GM12864 (cell line): ENCODE data around the gene ADAMTS4.

ENCODE experiments used
- DNase-seq: peaks from one replicate; pipeline ENCODE4 v3.0.0-alpha.2; 2011; ENCODE audit warnings: low read depth
- H3K4me3 ChIP-seq: 2 replicates; pipeline ENCODE4 v1.5.1; 2011; ENCODE audit warnings: mild to moderate bottlenecking, low read depth, low read length, control low read depth
- CTCF ChIP-seq: IDR thresholded peaks from 2 replicates; pipeline ENCODE4 v1.5.1; 2011; ENCODE audit warnings: low read depth, mild to moderate bottlenecking, moderate library complexity, low read length, control low read depth, inconsistent platforms; ENCODE audit errors: missing control alignments

Gene ADAMTS4

GRCh38 chr1:161172349-161172748 lies 26.5 kb downstream of the ADAMTS4 start:
- TF ChIP-seq CTCF, result no peak
- no peak overlapping the region for H3K4me3 ChIP-seq
- DNase-seq, result no peak

GRCh38 chr1:161171696-161172095 lies 27.2 kb downstream of the ADAMTS4 start:
- no peak for DNase-seq
- no peak overlapping the region for H3K4me3 ChIP-seq
- TF ChIP-seq CTCF, result no peak

DNA sequence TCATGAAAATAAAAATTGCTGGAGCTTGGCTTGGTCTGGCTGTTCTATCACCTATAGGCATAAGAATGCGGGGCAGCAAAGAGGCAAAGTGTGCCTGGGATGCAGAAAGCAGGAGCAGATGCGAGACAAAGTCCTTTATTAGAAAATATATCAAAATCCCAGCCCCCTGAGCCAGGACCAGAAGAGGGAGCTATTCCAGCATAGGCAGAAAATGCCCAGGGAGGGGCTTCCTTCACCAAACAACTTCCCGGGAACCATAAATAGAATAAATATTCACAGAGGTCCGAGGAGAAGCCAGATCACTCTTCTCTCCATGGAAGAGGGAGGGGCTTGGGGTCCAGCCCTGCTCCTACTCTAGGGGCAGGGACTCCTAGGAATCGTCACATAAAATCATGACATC lies 27.7 kb downstream of the ADAMTS4 start:
- DNase-seq, result no peak
- no peak for TF ChIP-seq CTCF
- H3K4me3 ChIP-seq, result no peak overlapping the region

DNA sequence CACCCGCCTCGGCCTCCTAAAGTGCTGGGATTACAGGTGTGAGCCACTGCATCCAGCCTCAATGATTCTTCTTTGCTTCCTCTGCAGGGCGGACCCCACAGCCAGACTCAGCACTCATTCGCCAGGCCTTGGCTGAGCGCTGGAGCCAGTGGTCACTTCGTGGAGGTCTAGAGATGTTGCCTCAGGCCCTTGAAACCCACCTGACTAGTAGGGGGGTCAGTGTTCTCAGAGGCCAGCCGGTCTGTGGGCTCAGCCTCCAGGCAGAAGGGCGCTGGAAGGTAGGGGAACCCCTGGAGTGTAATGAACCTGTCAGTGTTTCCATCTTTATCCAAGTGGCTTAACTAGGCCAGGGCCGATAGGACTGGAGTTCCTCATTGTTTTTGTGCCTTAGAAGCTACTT lies 29.9 kb downstream of the ADAMTS4 start:
- no peak overlapping the region for H3K4me3 ChIP-seq
- no peak for TF ChIP-seq CTCF
- no peak for DNase-seq

DNA sequence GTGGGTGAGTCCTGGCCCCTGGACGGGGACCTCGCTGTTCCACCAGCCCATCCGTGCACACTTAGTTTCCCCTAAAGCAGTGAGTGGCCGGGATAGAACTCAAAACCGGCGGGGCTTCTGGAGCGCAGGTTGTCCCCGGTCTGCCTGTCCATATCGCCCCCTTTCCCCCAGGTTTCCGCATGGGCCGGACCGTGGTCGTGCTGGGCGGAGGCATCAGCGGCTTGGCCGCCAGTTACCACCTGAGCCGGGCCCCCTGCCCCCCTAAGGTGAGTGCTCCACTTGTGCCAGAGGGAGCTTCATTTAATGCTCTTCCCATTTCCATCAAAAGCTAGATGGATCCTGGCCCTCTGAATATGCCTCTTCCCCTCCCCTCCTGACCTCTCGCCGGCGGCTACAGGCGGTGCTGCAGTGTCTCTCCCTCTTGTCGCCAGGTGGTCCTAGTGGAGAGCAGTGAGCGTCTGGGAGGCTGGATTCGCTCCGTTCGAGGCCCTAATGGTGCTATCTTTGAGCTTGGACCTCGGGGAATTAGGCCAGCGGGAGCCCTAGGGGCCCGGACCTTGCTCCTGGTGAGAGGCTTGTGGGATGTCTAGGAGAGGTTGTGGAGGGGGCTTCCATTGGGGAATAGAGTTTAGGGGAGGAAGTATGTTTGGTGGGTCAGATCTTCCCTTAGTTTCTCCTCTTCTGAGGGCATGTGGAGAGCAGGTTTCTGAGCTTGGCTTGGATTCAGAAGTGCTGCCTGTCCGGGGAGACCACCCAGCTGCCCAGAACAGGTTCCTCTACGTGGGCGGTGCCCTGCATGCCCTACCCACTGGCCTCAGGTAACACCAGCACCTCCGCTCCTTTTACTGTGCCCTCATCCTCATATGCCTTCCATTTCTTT lies 31.9 kb downstream of the ADAMTS4 start:
- H3K4me3 ChIP-seq, result peak overlapping the region; percentile 68
- no peak for TF ChIP-seq CTCF
- no peak for DNase-seq

GRCh38 chr1:161165742-161166668 lies 32.8 kb downstream of the ADAMTS4 start, which contains the start of gene PPOX:
Gene PPOX (plus strand): TSS chr1:161166426. CDS start chr1:161166848, 422 bp downstream.
- H3K4me3 ChIP-seq, result peak within 1 kb of the TSS; percentile 68
- TF ChIP-seq CTCF, result peak; percentile 66
- DNase-seq, result peak; percentile 97
